WTC11 (cell line): ENCODE results near the gene CLMN. TPM values are rescaled to one million over a fixed set of nuclear protein-coding genes. Genes with fewer than 3 reads are reported as not detected.

Experiments
- ATAC-seq: fragments of 200-7000 bp; cut with Tn5 transposase; 2 replicates; pipeline ENCODE4 v1.10.0; 2021; ENCODE audit warnings: mild to moderate bottlenecking, moderate library complexity
- CTCF ChIA-PET: fragments of 300-600 bp; sonication (Branson Sonifier 250); formaldehyde crosslinking; loops from one replicate; lab custom pipeline; 2021; ENCODE audit warnings: antibody characterized with exemption; lab: Charles Lee
- POLR2A ChIA-PET: fragments of 350-600 bp; sonication (Branson Sonifier 250); formaldehyde crosslinking; loops from one replicate; lab custom pipeline; 2021; ENCODE audit warnings: antibody characterized with exemption; lab: Charles Lee
- DNase-seq: peaks from one replicate; pipeline ENCODE4 v3.0.0; 2021; ENCODE audit warnings: low spot score
- H3K27ac Mint-ChIP-seq: 2 replicates; pipeline ENCODE4 v1.8.0; 2021; ENCODE audit warnings: mixed read lengths
- H3K27me3 Mint-ChIP-seq: 2 replicates; pipeline ENCODE4 v1.8.0; 2021; ENCODE audit warnings: low read depth, mild to moderate bottlenecking, moderate library complexity, mixed read lengths
- H3K36me3 Mint-ChIP-seq: 2 replicates; pipeline ENCODE4 v1.8.0; 2021; ENCODE audit warnings: mixed read lengths
- H3K4me1 Mint-ChIP-seq: 2 replicates; pipeline ENCODE4 v1.8.0; 2022; ENCODE audit warnings: mixed read lengths
- H3K4me3 Mint-ChIP-seq: 2 replicates; pipeline ENCODE4 v1.8.0; 2021; ENCODE audit warnings: mild to moderate bottlenecking, moderate library complexity, mixed read lengths
- H3K9me3 Mint-ChIP-seq: 2 replicates; pipeline ENCODE4 v1.8.0; 2021; ENCODE audit warnings: mixed read lengths
- FOXJ3 ChIP-seq: sonication (generic); formaldehyde crosslinking; IDR thresholded peaks from 2 replicates; pipeline ENCODE4 v1.9.0; 2021; ENCODE audit warnings: missing genetic modification reagents, mild to moderate bottlenecking, borderline replicate concordance
- GRHL2 ChIP-seq: fragments of 250-450 bp; sonication (Bioruptor Pico); IDR thresholded peaks from 2 replicates; pipeline ENCODE4 v1.8.0; 2022; ENCODE audit warnings: mild to moderate bottlenecking, moderate library complexity; ENCODE audit not compliant: insufficient replicate concordance, severe bottlenecking
- GTF2I ChIP-seq: fragments of 250-450 bp; sonication (Bioruptor Pico); conservative IDR thresholded peaks from 2 replicates; pipeline ENCODE4 v1.4.0; 2021; ENCODE audit warnings: mild to moderate bottlenecking
- IRF2 ChIP-seq: sonication (generic); formaldehyde crosslinking; IDR thresholded peaks from 2 replicates; pipeline ENCODE4 v1.8.0; 2022; ENCODE audit warnings: low read depth, missing genetic modification reagents, borderline replicate concordance
- JUN ChIP-seq: sonication (generic); formaldehyde crosslinking; IDR thresholded peaks from 2 replicates; pipeline ENCODE4 v1.8.0; 2023; ENCODE audit warnings: mild to moderate bottlenecking, missing genetic modification reagents
- KAT7 ChIP-seq: sonication (generic); formaldehyde crosslinking; IDR thresholded peaks from 2 replicates; pipeline ENCODE4 v1.8.1; 2023; ENCODE audit warnings: missing genetic modification reagents, mild to moderate bottlenecking, borderline replicate concordance
- MXD4 ChIP-seq: fragments of 250-450 bp; sonication (Bioruptor Pico); IDR thresholded peaks from 2 replicates; pipeline ENCODE4 v1.8.0; 2021; ENCODE audit warnings: mild to moderate bottlenecking, moderate library complexity, borderline replicate concordance
- NFATC4 ChIP-seq: fragments of 250-450 bp; sonication (Bioruptor Pico); IDR thresholded peaks from 2 replicates; pipeline ENCODE4 v1.9.0; 2021; ENCODE audit warnings: mild to moderate bottlenecking
- NR3C1 ChIP-seq: sonication (generic); formaldehyde crosslinking; conservative IDR thresholded peaks from 2 replicates; pipeline ENCODE4 v1.8.1; 2023; ENCODE audit warnings: low read depth, mild to moderate bottlenecking, missing genetic modification reagents
- RORB ChIP-seq: fragments of 250-450 bp; sonication (Bioruptor Pico); IDR thresholded peaks from 2 replicates; pipeline ENCODE4 v1.9.0; 2021; ENCODE audit warnings: mild to moderate bottlenecking
- SMAD3 ChIP-seq: sonication (generic); formaldehyde crosslinking; IDR thresholded peaks from 2 replicates; pipeline ENCODE4 v1.8.0; 2022; ENCODE audit warnings: missing genetic modification reagents, mild to moderate bottlenecking, borderline replicate concordance
- TEAD1 ChIP-seq: sonication (generic); formaldehyde crosslinking; IDR thresholded peaks from 2 replicates; pipeline ENCODE4 v1.8.0; 2022; ENCODE audit warnings: mild to moderate bottlenecking, missing genetic modification reagents
- ZNF219 ChIP-seq: sonication (generic); formaldehyde crosslinking; IDR thresholded peaks from 2 replicates; pipeline ENCODE4 v1.8.0; 2023; ENCODE audit warnings: missing genetic modification reagents, mild to moderate bottlenecking, borderline replicate concordance
- ZNF416 ChIP-seq: fragments of 250-450 bp; sonication (Bioruptor Pico); IDR thresholded peaks from 2 replicates; pipeline ENCODE4 v1.9.0; 2021; ENCODE audit warnings: mild to moderate bottlenecking, inconsistent platforms
- ZNF671 ChIP-seq: fragments of 250-450 bp; sonication (Bioruptor Pico); IDR thresholded peaks from 2 replicates; pipeline ENCODE4 v1.8.0; 2021; ENCODE audit warnings: mild to moderate bottlenecking
- total RNA-seq: library from RNA; stranded (reverse); gene quantifications from 3 replicates; pipeline ENCODE4 v1.2.3, GENCODE V29; 2021
- TF ChIP-seq, protein P1 (sequence below): sonication (generic); formaldehyde crosslinking; IDR thresholded peaks from 2 replicates; pipeline ENCODE4 v1.8.0; 2023; ENCODE audit warnings: mild to moderate bottlenecking, missing genetic modification reagents
- TF ChIP-seq, protein P2 (sequence below): fragments of 250-450 bp; sonication (Bioruptor Pico); IDR thresholded peaks from 2 replicates; pipeline ENCODE4 v1.9.0; 2021; ENCODE audit warnings: moderate library complexity, mild to moderate bottlenecking, inconsistent platforms, borderline replicate concordance
- TF ChIP-seq, protein P3 (sequence below): fragments of 250-450 bp; sonication (Bioruptor Pico); IDR thresholded peaks from 2 replicates; pipeline ENCODE4 v1.9.0; 2021; ENCODE audit warnings: mild to moderate bottlenecking
- TF ChIP-seq, protein P4 (sequence below): sonication (generic); formaldehyde crosslinking; IDR thresholded peaks from 2 replicates; pipeline ENCODE4 v1.8.1; 2022; ENCODE audit warnings: low read depth, missing genetic modification reagents, borderline replicate concordance
- TF ChIP-seq, protein P5 (sequence below): sonication (generic); formaldehyde crosslinking; IDR thresholded peaks from 2 replicates; pipeline ENCODE4 v1.8.0; 2022; ENCODE audit warnings: missing genetic modification reagents
- TF ChIP-seq, protein P6 (sequence below): sonication (generic); formaldehyde crosslinking; IDR thresholded peaks from 2 replicates; pipeline ENCODE4 v1.8.0; 2022; ENCODE audit warnings: mild to moderate bottlenecking, missing genetic modification reagents

Gene CLMN
- total RNA-seq, 1 experiment from 2014 or later, result 12.2 TPM

DNA sequence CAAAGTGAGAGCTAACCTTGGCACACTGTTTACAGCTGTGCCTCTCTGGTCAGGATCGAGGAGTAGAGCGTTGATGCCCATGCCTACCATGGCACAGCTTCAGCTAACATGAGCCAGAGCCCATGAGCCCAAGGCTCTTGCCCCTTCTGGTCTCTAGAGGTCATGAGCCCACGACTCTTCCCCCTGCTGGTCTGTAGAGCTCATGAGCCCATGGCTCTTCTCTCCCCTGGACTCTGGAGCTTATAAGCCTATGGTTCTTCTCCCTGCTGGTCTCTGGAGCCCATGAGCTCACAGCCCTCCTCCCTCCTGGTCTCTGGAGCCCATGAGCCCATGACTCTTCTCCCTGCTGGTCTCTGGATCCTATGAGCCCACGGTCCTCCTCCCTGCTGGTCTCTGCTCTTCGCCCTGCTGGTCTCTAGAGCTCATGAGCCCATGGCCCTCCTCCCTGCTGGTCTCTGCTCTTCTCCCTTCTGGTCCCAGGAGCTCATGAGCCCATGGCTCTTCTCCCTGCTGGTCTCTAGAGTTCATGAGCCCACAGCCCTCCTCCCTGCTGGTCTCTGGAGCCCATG, 16.6 kb upstream of the CLMN start:
- no peak overlapping the region for H3K4me3 Mint-ChIP-seq
- DNase-seq (no peak), ATAC-seq (no peak; the same call in 1 of the 2 replicates)
- no peak overlapping the region for H3K27ac Mint-ChIP-seq
- peaks cover 2% of the 10 kb centered on the region; the same call in 1 of the 2 replicates for H3K27me3 Mint-ChIP-seq
- no peak for TF ChIP-seq NR3C1
- TF ChIP-seq, protein P1, sequence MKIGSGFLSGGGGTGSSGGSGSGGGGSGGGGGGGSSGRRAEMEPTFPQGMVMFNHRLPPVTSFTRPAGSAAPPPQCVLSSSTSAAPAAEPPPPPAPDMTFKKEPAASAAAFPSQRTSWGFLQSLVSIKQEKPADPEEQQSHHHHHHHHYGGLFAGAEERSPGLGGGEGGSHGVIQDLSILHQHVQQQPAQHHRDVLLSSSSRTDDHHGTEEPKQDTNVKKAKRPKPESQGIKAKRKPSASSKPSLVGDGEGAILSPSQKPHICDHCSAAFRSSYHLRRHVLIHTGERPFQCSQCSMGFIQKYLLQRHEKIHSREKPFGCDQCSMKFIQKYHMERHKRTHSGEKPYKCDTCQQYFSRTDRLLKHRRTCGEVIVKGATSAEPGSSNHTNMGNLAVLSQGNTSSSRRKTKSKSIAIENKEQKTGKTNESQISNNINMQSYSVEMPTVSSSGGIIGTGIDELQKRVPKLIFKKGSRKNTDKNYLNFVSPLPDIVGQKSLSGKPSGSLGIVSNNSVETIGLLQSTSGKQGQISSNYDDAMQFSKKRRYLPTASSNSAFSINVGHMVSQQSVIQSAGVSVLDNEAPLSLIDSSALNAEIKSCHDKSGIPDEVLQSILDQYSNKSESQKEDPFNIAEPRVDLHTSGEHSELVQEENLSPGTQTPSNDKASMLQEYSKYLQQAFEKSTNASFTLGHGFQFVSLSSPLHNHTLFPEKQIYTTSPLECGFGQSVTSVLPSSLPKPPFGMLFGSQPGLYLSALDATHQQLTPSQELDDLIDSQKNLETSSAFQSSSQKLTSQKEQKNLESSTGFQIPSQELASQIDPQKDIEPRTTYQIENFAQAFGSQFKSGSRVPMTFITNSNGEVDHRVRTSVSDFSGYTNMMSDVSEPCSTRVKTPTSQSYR (CRISPR knock-in tag), result no peak
- TF ChIP-seq RORB (CRISPR knock-in tag), result no peak
- no peaks in the 10 kb centered on the region for H3K36me3 Mint-ChIP-seq
- 0 out of 2 replicates have a peak, but pooled peaks cover 3% of the 10 kb centered on the region for H3K4me1 Mint-ChIP-seq
- peaks cover 13% of the 10 kb centered on the region; the same call in 1 of the 2 replicates for H3K9me3 Mint-ChIP-seq
- POLR2A ChIA-PET, result no interaction called here
- CTCF ChIA-PET, result interaction anchor here (0.9 to 3.3 kb wide), 8 partner anchors 15 to 372 kb away, joined by 3 to 13 read pairs (median 4); no protein-coding TSS in a partner anchor

DNA sequence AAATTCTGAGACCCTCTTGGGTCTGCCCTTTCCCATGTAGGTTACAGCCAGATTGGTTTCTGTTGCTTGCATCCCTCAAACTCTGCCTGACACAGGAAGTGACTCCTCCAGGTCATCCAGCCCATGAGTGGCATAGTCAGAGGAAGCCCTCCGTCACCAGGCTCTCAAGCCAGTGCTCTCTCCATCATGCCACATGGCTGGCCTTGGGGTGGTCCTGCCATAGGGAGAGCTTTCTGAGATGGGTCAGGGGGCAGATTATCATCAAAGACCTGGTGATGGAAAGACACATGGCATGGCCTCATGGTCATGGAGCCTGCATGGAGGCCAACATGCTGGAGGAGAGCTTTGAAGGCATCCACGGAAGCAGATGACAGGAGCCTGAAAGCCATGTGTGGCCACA, 15.4 kb upstream of the CLMN start:
- Mint-ChIP-seq H3K27me3 (peaks cover 2% of the 10 kb centered on the region; the same call in 1 of the 2 replicates), H3K27ac (no peak overlapping the region), H3K4me1 (no peaks in the 10 kb centered on the region), H3K9me3 (peaks cover 5% of the 10 kb centered on the region; the same call in 1 of the 2 replicates), H3K4me3 (no peak overlapping the region), H3K36me3 (no peaks in the 10 kb centered on the region)
- ATAC-seq (no peak), DNase-seq (no peak)
- CTCF ChIA-PET, result interaction anchor here (3.3 kb wide), 1 partner anchor 27 kb away, joined by 13 read pairs; no protein-coding TSS in a partner anchor
- POLR2A ChIA-PET, result no interaction called here
- no peak for TF ChIP-seq FOXJ3 (CRISPR knock-in tag)
- TF ChIP-seq JUN, result no peak
- TF ChIP-seq ZNF416 (CRISPR knock-in tag), result no peak
- no peak for TF ChIP-seq MXD4
- TF ChIP-seq KAT7 (CRISPR knock-in tag), result no peak
- TF ChIP-seq, protein P2, sequence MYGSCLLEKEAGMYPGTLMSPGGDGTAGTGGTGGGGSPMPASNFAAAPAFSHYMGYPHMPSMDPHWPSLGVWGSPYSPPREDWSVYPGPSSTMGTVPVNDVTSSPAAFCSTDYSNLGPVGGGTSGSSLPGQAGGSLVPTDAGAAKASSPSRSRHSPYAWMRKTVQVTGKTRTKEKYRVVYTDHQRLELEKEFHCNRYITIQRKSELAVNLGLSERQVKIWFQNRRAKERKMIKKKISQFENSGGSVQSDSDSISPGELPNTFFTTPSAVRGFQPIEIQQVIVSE (CRISPR knock-in tag), result no peak
- TF ChIP-seq ZNF671, result no peak
- TF ChIP-seq, protein P3, sequence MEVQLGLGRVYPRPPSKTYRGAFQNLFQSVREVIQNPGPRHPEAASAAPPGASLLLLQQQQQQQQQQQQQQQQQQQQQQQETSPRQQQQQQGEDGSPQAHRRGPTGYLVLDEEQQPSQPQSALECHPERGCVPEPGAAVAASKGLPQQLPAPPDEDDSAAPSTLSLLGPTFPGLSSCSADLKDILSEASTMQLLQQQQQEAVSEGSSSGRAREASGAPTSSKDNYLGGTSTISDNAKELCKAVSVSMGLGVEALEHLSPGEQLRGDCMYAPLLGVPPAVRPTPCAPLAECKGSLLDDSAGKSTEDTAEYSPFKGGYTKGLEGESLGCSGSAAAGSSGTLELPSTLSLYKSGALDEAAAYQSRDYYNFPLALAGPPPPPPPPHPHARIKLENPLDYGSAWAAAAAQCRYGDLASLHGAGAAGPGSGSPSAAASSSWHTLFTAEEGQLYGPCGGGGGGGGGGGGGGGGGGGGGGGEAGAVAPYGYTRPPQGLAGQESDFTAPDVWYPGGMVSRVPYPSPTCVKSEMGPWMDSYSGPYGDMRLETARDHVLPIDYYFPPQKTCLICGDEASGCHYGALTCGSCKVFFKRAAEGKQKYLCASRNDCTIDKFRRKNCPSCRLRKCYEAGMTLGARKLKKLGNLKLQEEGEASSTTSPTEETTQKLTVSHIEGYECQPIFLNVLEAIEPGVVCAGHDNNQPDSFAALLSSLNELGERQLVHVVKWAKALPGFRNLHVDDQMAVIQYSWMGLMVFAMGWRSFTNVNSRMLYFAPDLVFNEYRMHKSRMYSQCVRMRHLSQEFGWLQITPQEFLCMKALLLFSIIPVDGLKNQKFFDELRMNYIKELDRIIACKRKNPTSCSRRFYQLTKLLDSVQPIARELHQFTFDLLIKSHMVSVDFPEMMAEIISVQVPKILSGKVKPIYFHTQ (CRISPR knock-in tag), result no peak
- no peak for TF ChIP-seq GRHL2 (CRISPR knock-in tag)

DNA sequence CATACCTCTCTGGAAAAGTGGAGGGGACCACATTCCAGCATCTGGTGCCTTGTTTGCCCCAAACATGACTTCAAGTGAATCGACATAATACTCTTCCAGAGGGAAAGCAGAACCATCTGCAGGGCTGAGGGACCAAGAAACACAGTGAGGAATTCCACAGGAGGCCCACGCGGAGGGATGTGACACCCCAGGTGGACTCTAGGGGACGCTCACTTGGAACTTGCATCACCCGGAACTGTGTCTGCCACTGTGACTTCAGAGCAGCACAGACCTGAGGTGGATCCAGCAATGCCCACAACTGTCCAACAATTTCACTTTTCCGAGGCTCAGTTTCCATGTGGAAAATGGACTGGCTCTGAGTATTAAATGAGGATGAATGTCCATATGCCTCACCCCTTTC, 14.3 kb upstream of the CLMN start:
- Mint-ChIP-seq H3K4me3 (no peak overlapping the region), H3K27ac (no peak overlapping the region), H3K9me3 (peaks cover 5% of the 10 kb centered on the region; the same call in 1 of the 2 replicates), H3K36me3 (no peaks in the 10 kb centered on the region), H3K27me3 (peaks cover 2% of the 10 kb centered on the region; the same call in 1 of the 2 replicates), H3K4me1 (no peaks in the 10 kb centered on the region)
- POLR2A ChIA-PET, result no interaction called here
- no peak for DNase-seq
- CTCF ChIA-PET, result no interaction called here
- no peak; the same call in 1 of the 2 replicates for ATAC-seq
- TF ChIP-seq, protein P4, sequence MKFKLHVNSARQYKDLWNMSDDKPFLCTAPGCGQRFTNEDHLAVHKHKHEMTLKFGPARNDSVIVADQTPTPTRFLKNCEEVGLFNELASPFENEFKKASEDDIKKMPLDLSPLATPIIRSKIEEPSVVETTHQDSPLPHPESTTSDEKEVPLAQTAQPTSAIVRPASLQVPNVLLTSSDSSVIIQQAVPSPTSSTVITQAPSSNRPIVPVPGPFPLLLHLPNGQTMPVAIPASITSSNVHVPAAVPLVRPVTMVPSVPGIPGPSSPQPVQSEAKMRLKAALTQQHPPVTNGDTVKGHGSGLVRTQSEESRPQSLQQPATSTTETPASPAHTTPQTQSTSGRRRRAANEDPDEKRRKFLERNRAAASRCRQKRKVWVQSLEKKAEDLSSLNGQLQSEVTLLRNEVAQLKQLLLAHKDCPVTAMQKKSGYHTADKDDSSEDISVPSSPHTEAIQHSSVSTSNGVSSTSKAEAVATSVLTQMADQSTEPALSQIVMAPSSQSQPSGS (CRISPR knock-in tag), result no peak
- TF ChIP-seq, protein P5, sequence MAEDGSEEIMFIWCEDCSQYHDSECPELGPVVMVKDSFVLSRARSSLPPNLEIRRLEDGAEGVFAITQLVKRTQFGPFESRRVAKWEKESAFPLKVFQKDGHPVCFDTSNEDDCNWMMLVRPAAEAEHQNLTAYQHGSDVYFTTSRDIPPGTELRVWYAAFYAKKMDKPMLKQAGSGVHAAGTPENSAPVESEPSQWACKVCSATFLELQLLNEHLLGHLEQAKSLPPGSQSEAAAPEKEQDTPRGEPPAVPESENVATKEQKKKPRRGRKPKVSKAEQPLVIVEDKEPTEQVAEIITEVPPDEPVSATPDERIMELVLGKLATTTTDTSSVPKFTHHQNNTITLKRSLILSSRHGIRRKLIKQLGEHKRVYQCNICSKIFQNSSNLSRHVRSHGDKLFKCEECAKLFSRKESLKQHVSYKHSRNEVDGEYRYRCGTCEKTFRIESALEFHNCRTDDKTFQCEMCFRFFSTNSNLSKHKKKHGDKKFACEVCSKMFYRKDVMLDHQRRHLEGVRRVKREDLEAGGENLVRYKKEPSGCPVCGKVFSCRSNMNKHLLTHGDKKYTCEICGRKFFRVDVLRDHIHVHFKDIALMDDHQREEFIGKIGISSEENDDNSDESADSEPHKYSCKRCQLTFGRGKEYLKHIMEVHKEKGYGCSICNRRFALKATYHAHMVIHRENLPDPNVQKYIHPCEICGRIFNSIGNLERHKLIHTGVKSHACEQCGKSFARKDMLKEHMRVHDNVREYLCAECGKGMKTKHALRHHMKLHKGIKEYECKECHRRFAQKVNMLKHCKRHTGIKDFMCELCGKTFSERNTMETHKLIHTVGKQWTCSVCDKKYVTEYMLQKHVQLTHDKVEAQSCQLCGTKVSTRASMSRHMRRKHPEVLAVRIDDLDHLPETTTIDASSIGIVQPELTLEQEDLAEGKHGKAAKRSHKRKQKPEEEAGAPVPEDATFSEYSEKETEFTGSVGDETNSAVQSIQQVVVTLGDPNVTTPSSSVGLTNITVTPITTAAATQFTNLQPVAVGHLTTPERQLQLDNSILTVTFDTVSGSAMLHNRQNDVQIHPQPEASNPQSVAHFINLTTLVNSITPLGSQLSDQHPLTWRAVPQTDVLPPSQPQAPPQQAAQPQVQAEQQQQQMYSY (CRISPR knock-in tag), result no peak
- TF ChIP-seq GTF2I (CRISPR knock-in tag), result no peak
- TF ChIP-seq TEAD1 (CRISPR knock-in tag), result no peak
- no peak for TF ChIP-seq NFATC4
- TF ChIP-seq ZNF219 (CRISPR knock-in tag), result no peak
- TF ChIP-seq, protein P6, sequence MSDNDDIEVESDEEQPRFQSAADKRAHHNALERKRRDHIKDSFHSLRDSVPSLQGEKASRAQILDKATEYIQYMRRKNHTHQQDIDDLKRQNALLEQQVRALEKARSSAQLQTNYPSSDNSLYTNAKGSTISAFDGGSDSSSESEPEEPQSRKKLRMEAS (CRISPR knock-in tag), result no peak
- TF ChIP-seq SMAD3 (CRISPR knock-in tag), result no peak
- no peak for TF ChIP-seq IRF2 (CRISPR knock-in tag)
